Colonic mucosa (tissue), 4 donors: ENCODE data around the gene NFILZ. TPM values are rescaled to one million over a fixed set of nuclear protein-coding genes. Genes with fewer than 3 reads are reported as not detected.

Experiments used
- DNase-seq: peaks from one replicate; pipeline ENCODE4 v3.0.0-alpha.2; 2020
- H3K27ac ChIP-seq: fragments of 200-600 bp; one replicate; pipeline ENCODE4 v1.8.0; 2021
- H3K27me3 ChIP-seq: fragments of 200-600 bp; one replicate; pipeline ENCODE4 v1.8.0; 2021
- H3K36me3 ChIP-seq: fragments of 200-600 bp; one replicate; pipeline ENCODE4 v1.8.0; 2021
- H3K4me1 ChIP-seq: fragments of 200-600 bp; one replicate; pipeline ENCODE4 v1.8.0; 2021; ENCODE audit warnings: mild to moderate bottlenecking
- H3K4me3 ChIP-seq: fragments of 200-600 bp; one replicate; pipeline ENCODE4 v1.8.0; 2021
- H3K9ac ChIP-seq, 2 donors: one replicate each; pipeline ENCODE4 v1.7.0; 2013; ENCODE audit warnings: control low read depth in 2 of 2, low read depth in 2 of 2, low read length in 2 of 2
- H3K9me3 ChIP-seq: fragments of 200-600 bp; one replicate; pipeline ENCODE4 v1.8.0; 2021
- CTCF ChIP-seq: fragments of 200-600 bp; IDR thresholded peaks from one replicate; pipeline ENCODE4 v1.8.0; 2022; ENCODE audit warnings: antibody characterized with exemption, mild to moderate bottlenecking
- intact Hi-C: fragments of 100-400 bp; cut with DNase I; formaldehyde crosslinking; loops from one replicate; pipeline ENCODE4 v1.14.1; 2022
- total RNA-seq, 2 donors: library from RNA; stranded (reverse); fragmentation: NEBNext Ultra II Directional in 1 of 2; extraction: Animal tissue kit (Norgen Biotek cat#: 25700) in 1 of 2; gene quantifications; one replicate each; pipeline ENCODE4 v1.2.1, GENCODE V29; 2021
- donor health status: healthy.
- donor health status: DM: no; HTN: no; CAD: no.
- donor health status: DM: no; HTN: no; CAD: no.

Gene NFILZ
- total RNA-seq, 2 donors from 2014 or later, result not detected

- no peak overlapping the region for H3K9ac ChIP-seq
- no peak for DNase-seq
- no peak for TF ChIP-seq CTCF
- no peak overlapping the region for H3K27ac ChIP-seq
- no peak overlapping the region for H3K4me3 ChIP-seq
- no peaks in the 10 kb centered on the region for H3K36me3 ChIP-seq
- intact Hi-C loops, result loop anchor here (10.0 kb wide), 1 partner anchor 63 kb away; no protein-coding TSS in a partner anchor
- no peaks in the 10 kb centered on the region for H3K27me3 ChIP-seq
- no peaks in the 10 kb centered on the region for H3K9me3 ChIP-seq
- no peaks in the 10 kb centered on the region for H3K4me1 ChIP-seq
These were observed 17.8 kb downstream of the NFILZ start for GRCh38 chr19:8648240-8648639.

GRCh38 chr19:8654591-8655339, 24.3 kb downstream of the NFILZ start:
- H3K4me1 ChIP-seq, result no peaks in the 10 kb centered on the region
- intact Hi-C loops, result loop anchor here (1.0 kb wide), 1 partner anchor 425 kb away; no protein-coding TSS in a partner anchor
- H3K36me3 ChIP-seq, result no peaks in the 10 kb centered on the region
- no peaks in the 10 kb centered on the region for H3K27me3 ChIP-seq
- TF ChIP-seq CTCF, result peak; percentile 98
- DNase-seq, result peak; percentile 35
- H3K9me3 ChIP-seq, result no peaks in the 10 kb centered on the region
- peak overlapping the region in 1 of 2 donors; percentile 34 for H3K9ac ChIP-seq
- H3K27ac ChIP-seq, result no peak overlapping the region
- H3K4me3 ChIP-seq, result no peak overlapping the region

- no peak overlapping the region for H3K4me3 ChIP-seq
- no peak overlapping the region for H3K9ac ChIP-seq
- H3K9me3 ChIP-seq, result no peaks in the 10 kb centered on the region
- H3K27me3 ChIP-seq, result no peaks in the 10 kb centered on the region
- TF ChIP-seq CTCF, result no peak
- intact Hi-C loops, result loop anchor here (1.0 kb wide), 1 partner anchor 424 kb away; no protein-coding TSS in a partner anchor
- H3K36me3 ChIP-seq, result no peaks in the 10 kb centered on the region
- DNase-seq, result no peak
- no peak overlapping the region for H3K27ac ChIP-seq
- no peaks in the 10 kb centered on the region for H3K4me1 ChIP-seq
These were observed 24.9 kb downstream of the NFILZ start for GRCh38 chr19:8655340-8655709.

- Histone ChIP-seq H3K27me3 (no peaks in the 10 kb centered on the region), H3K4me3 (no peak overlapping the region), H3K36me3 (no peaks in the 10 kb centered on the region), H3K9me3 (no peaks in the 10 kb centered on the region), H3K4me1 (no peaks in the 10 kb centered on the region), H3K27ac (no peak overlapping the region), H3K9ac (no peak overlapping the region)
- intact Hi-C loops, result no loop called here
- no peak for DNase-seq
- TF ChIP-seq CTCF, result no peak
These were observed 27.4 kb downstream of the NFILZ start for GRCh38 chr19:8657869-8658268.

GRCh38 chr19:8659905-8660304, 29.5 kb downstream of the NFILZ start:
- Histone ChIP-seq H3K9me3 (no peaks in the 10 kb centered on the region), H3K36me3 (no peaks in the 10 kb centered on the region), H3K27me3 (no peaks in the 10 kb centered on the region), H3K9ac (peak overlapping the region in 1 of 2 donors; percentile 24), H3K4me1 (no peaks in the 10 kb centered on the region), H3K27ac (no peak overlapping the region), H3K4me3 (no peak overlapping the region)
- TF ChIP-seq CTCF, result no peak
- intact Hi-C loops, result no loop called here
- no peak for DNase-seq
